GM12878 (cell line): ENCODE data around the gene WDR41. TPM values are rescaled to one million over a fixed set of nuclear protein-coding genes. Genes with fewer than 3 reads are reported as not detected.

Experiments
- ATAC-seq: fragments of 200-7000 bp; cut with Tn5 transposase; 3 replicates; pipeline ENCODE4 v1.9.1; 2020; ENCODE audit warnings: mild to moderate bottlenecking, moderate library complexity
- BruUV-seq: library from RNA; stranded (reverse); fragments of 400-500 nt; replicated peaks from 2 replicates; lab custom pipeline; 2021; lab: Mats Ljungman, UMichigan
- CTCF ChIA-PET: fragments of 300-600 bp; sonication (Branson Sonifier 250); formaldehyde crosslinking; extraction: SDS; loops from one replicate; lab custom pipeline; 2021; ENCODE audit warnings: inconsistent platforms; lab: Yijun Ruan, JAX
- POLR2A ChIA-PET: fragments of 350-600 bp; formaldehyde crosslinking; extraction: SDS; loops from one replicate; lab custom pipeline; 2021; ENCODE audit warnings: inconsistent platforms; lab: Charles Lee
- RAD21 ChIA-PET: fragments of 300-600 bp; sonication (Branson Sonifier 250); formaldehyde crosslinking; loops from one replicate; lab custom pipeline; 2023; ENCODE audit warnings: antibody characterized with exemption; ENCODE audit not compliant: unreplicated experiment; lab: Charles Lee
- SMC1A ChIA-PET: fragments of 300-600 bp; sonication (Branson Sonifier 250); formaldehyde crosslinking; loops from one replicate; lab custom pipeline; 2023; ENCODE audit not compliant: unreplicated experiment, uncharacterized antibody; lab: Charles Lee
- DNase-seq: peaks from one replicate; pipeline ENCODE4 v3.0.0-alpha.2; 2011; ENCODE audit warnings: low read depth, low spot score
- FAIRE-seq: peaks from 3 replicates; lab custom pipeline; 2011; peaks lifted over from hg19 to GRCh38; lab: Jason Lieb, UNC
- H2AFZ ChIP-seq: 2 replicates; pipeline ENCODE4 v1.6.0; 2011; ENCODE audit warnings: low read depth, low read length, control low read depth; ENCODE audit not compliant: control insufficient read depth
- H3K27ac ChIP-seq: 2 replicates; pipeline ENCODE4 v1.5.1; 2011; ENCODE audit warnings: control low read depth; ENCODE audit not compliant: control insufficient read depth, insufficient read depth
- H3K27me3 ChIP-seq, 2 experiments: replicated peaks in 1 of 2; 2 replicates each; pipeline versions ENCODE4 v1.6.0 to v1.6.1; 2011; ENCODE audit warnings: low read length in 1 of 2; ENCODE audit not compliant: control insufficient read depth in 2 of 2, insufficient read depth in 2 of 2
- H3K36me3 ChIP-seq, 2 experiments: 2 replicates each; pipeline ENCODE4 v1.5.1; 2011; ENCODE audit warnings: low read length in 1 of 2; ENCODE audit not compliant: control insufficient read depth in 2 of 2, insufficient read depth in 2 of 2
- H3K4me1 ChIP-seq: 2 replicates; pipeline ENCODE4 v1.6.1; 2011; ENCODE audit warnings: mild to moderate bottlenecking, low read length, moderate library complexity, mixed read lengths; ENCODE audit not compliant: control insufficient read depth, insufficient read depth
- H3K4me2 ChIP-seq: 2 replicates; pipeline ENCODE4 v1.6.0; 2011; ENCODE audit warnings: control low read depth; ENCODE audit not compliant: control insufficient read depth, insufficient read depth
- H3K4me3 ChIP-seq: fragments of 200-600 bp; sonication (generic); 2 replicates; pipeline ENCODE4 v1.5.1; 2016
- H3K79me2 ChIP-seq: 2 replicates; pipeline ENCODE4 v1.6.0; 2011; ENCODE audit warnings: low read length; ENCODE audit not compliant: control insufficient read depth, insufficient read depth
- H3K9ac ChIP-seq: 2 replicates; pipeline ENCODE4 v1.8.0; 2011; ENCODE audit warnings: low read length, control low read depth, mixed read lengths; ENCODE audit not compliant: control insufficient read depth, insufficient read depth
- H3K9me3 ChIP-seq: replicated peaks from 3 replicates; pipeline ENCODE4 v1.5.1; 2011; ENCODE audit warnings: mild to moderate bottlenecking, low read length; ENCODE audit not compliant: control insufficient read depth, insufficient read depth
- H4K20me1 ChIP-seq: 2 replicates; pipeline ENCODE4 v1.6.0; 2011; ENCODE audit not compliant: control insufficient read depth, insufficient read depth
- BCL11A ChIP-seq: IDR thresholded peaks from 2 replicates; pipeline ENCODE4 v1.6.1; 2011; ENCODE audit warnings: low read depth, low read length
- CHD2 ChIP-seq: IDR thresholded peaks from 2 replicates; pipeline ENCODE4 v1.6.1; 2011; ENCODE audit warnings: low read depth, low read length, improper control_type of control experiment, borderline replicate concordance
- CUX1 ChIP-seq: IDR thresholded peaks from 2 replicates; pipeline ENCODE4 v1.6.1; 2012; ENCODE audit warnings: improper control_type of control experiment, low read depth, low read length; ENCODE audit not compliant: insufficient replicate concordance
- FOS ChIP-seq: IDR thresholded peaks from 3 replicates; pipeline ENCODE4 v1.6.1; 2011; ENCODE audit warnings: borderline replicate concordance; ENCODE audit not compliant: insufficient read length; ENCODE audit errors: extremely low read depth
- IKZF2 ChIP-seq, 2 experiments: fragments of 450-650 bp; IDR thresholded peaks; 2 replicates each; pipeline ENCODE4 v1.6.1; 2017; ENCODE audit warnings: mild to moderate bottlenecking in 2 of 2, moderate library complexity in 2 of 2
- LARP7 ChIP-seq: fragments of 450-650 bp; IDR thresholded peaks from 2 replicates; pipeline ENCODE4 v1.6.1; 2017; ENCODE audit warnings: mild to moderate bottlenecking
- NFYB ChIP-seq: IDR thresholded peaks from 2 replicates; pipeline ENCODE4 v1.6.1; 2011; ENCODE audit warnings: low read depth, mild to moderate bottlenecking, low read length, improper control_type of control experiment, moderate library complexity; ENCODE audit not compliant: insufficient read depth
- PAX5 ChIP-seq: IDR thresholded peaks from 2 replicates; pipeline ENCODE4 v1.6.1; 2011; ENCODE audit warnings: low read depth, low read length, borderline replicate concordance
- POLR2AphosphoS2 ChIP-seq: IDR thresholded peaks from 2 replicates; pipeline ENCODE4 v1.6.1; 2011; ENCODE audit warnings: low read depth, mild to moderate bottlenecking, low read length, improper control_type of control experiment, moderate library complexity
- TARDBP ChIP-seq: IDR thresholded peaks from 2 replicates; pipeline ENCODE4 v1.6.1; 2016; ENCODE audit warnings: borderline replicate concordance
- TCF3 ChIP-seq: IDR thresholded peaks from 2 replicates; pipeline ENCODE4 v1.6.1; 2012; ENCODE audit warnings: low read depth, mild to moderate bottlenecking, low read length, borderline replicate concordance; ENCODE audit not compliant: insufficient read depth
- WRNIP1 ChIP-seq: IDR thresholded peaks from 2 replicates; pipeline ENCODE4 v1.6.1; 2011; ENCODE audit warnings: low read depth, low read length, improper control_type of control experiment, borderline replicate concordance
- ZNF622 ChIP-seq: fragments of 450-650 bp; IDR thresholded peaks from 2 replicates; pipeline ENCODE4 v1.6.1; 2017; ENCODE audit warnings: mild to moderate bottlenecking, inconsistent platforms
- WGBS: methylation state at CpG from one replicate; pipeline ENCODE4 v1.1.6; 2016; ENCODE audit warnings: low lambda C conversion rate; ENCODE audit not compliant: insufficient replicate concordance, insufficient coverage; ENCODE audit errors: missing lambda C conversion rate; 5-methylcytosine and 5-hydroxymethylcytosine counted together
- in situ Hi-C: fragments of 300-500 bp; cut with MboI; formaldehyde crosslinking; loops from 9 replicates; pipeline ENCODE4 v1.14.3; 2018; ENCODE audit warnings: mixed read lengths
- intact Hi-C: fragments of 100-400 bp; cut with micrococcal nuclease; formaldehyde crosslinking; loops from one replicate; pipeline ENCODE4 v1.14.2; 2022; ENCODE audit not compliant: unreplicated experiment
- polyA plus RNA-seq, 11 experiments: library from polyadenylated mRNA; depleted of rRNA in 4 of 11; unstranded in 6 of 11; stranded (reverse) in 5 of 11; fragments of >200 nt; fragmentation: Nextera tagmentation in 4 of 11; fragmentation: Illumina TruSeq in 1 of 11; extraction: Ambion mirVana in 4 of 11; extraction: Trizol in 1 of 11; gene quantifications; 1 replicate in 1 of 11; 2 replicates in 10 of 11; pipeline versions ENCODE4 v1.2.1 to v1.2.3, GENCODE V29; 2011 to 2016; ENCODE audit warnings: inconsistent platforms in 2 of 11, missing spikeins in 2 of 11, low read depth in 1 of 11
- total RNA-seq, 4 experiments: library from RNA; depleted of rRNA in 3 of 4; stranded (reverse); fragments of >200 nt in 3 of 4; fragmentation: Illumina TruSeq in 1 of 4; extraction: Trizol in 1 of 4; gene quantifications; 2 replicates each; pipeline versions ENCODE4 v1.2.1 to v1.2.3, GENCODE V29; 2013 to 2021

The WDR41 gene
- total and polyA plus RNA-seq, 10 of the 15 experiments (the other 5 are each of a cell fraction or from before 2014, with no cell fraction given): 60.0 to 124 (median 84.4) TPM

GRCh38 chr5:77398896-77399295, 93.2 kb downstream of the WDR41 start:
- Histone ChIP-seq H3K27ac (no peak overlapping the region), H3K79me2 (no peaks in the 10 kb centered on the region), H2AFZ (no peak overlapping the region), H3K27me3 (no peaks in the 10 kb centered on the region), H3K4me1 (no peaks in the 10 kb centered on the region), H3K9ac (no peak overlapping the region), H3K36me3 (no peaks in the 10 kb centered on the region), H3K9me3 (no peaks in the 10 kb centered on the region), H3K4me2 (no peak overlapping the region), H4K20me1 (no peaks in the 10 kb centered on the region), H3K4me3 (no peak overlapping the region)
- RAD21 ChIA-PET: no interaction called here
- SMC1A ChIA-PET: interaction anchor here (1.2 kb wide), 1 partner anchor 39 kb away, joined by 3 read pairs; no protein-coding TSS in a partner anchor
- DNase-seq (no peak), ATAC-seq (no peak), FAIRE-seq (no peak)
- intact Hi-C loops: no loop called here
- in situ Hi-C loops: no loop called here
- BruUV-seq: no TSS peak
- POLR2A ChIA-PET: no interaction called here
- CTCF ChIA-PET: no interaction called here
- TF ChIP-seq PAX5 (no peak), CHD2 (no peak), WRNIP1 (no peak)
- 76% methylated on average over 8 of the region's 8 CpGs for WGBS

GRCh38 chr5:77398458-77398857, 93.7 kb downstream of the WDR41 start:
- Histone ChIP-seq H3K9ac (no peak overlapping the region), H3K36me3 (no peaks in the 10 kb centered on the region), H3K27ac (no peak overlapping the region), H3K79me2 (no peaks in the 10 kb centered on the region), H2AFZ (no peak overlapping the region), H4K20me1 (no peaks in the 10 kb centered on the region), H3K4me1 (no peaks in the 10 kb centered on the region), H3K9me3 (no peaks in the 10 kb centered on the region), H3K4me2 (no peak overlapping the region), H3K27me3 (no peaks in the 10 kb centered on the region), H3K4me3 (no peak overlapping the region)
- FAIRE-seq: no peak
- intact Hi-C loops (no loop called here), in situ Hi-C loops (no loop called here)
- POLR2A ChIA-PET: no interaction called here
- no peak for ATAC-seq
- CTCF ChIA-PET: no interaction called here
- BruUV-seq: no TSS peak
- TF ChIP-seq POLR2AphosphoS2 (no peak), FOS (no peak), TCF3 (no peak), BCL11A (no peak), ZNF622 (no peak), CUX1 (no peak), TARDBP (no peak), LARP7 (no peak), IKZF2 (IDR thresholded peaks at IDR 0.05) (no peak), NFYB (no peak)
- RAD21 ChIA-PET: no interaction called here
- DNase-seq: no peak
- SMC1A ChIA-PET: interaction anchor here (0.6 to 1.7 kb wide), 4 partner anchors 16 to 188 kb away, joined by 3 to 4 read pairs (median 4); no protein-coding TSS in a partner anchor
- WGBS: 88% methylated on average over 13 of the region's 13 CpGs
